ENCODE measurements around the gene FTH1.

DNA sequence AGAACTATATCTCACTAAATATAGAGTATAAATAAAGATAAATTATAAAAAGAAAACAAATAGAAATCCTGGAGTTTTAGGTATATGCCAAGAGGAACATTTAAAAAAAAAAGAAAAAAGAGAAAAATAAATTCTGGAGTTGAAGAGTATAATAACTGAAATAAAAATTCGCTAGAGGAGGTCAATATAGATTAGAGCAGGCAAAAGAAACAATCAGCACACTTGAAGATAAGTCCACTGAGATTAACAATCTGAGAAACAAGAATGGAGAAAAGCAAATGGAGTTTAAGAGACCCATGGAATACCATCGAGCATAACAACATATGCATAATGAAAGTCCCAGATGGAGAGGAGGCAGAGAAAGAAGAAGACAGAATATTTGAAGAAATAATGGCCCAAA, 31.6 kb downstream of the FTH1 start:
- TF ChIP-seq SUZ12 (IDR thresholded peaks at IDR 0.05; ENCODE audit: extremely low read depth, insufficient read depth, insufficient read length): no peak
- no peak for TF ChIP-seq ZNF274 (IDR thresholded peaks at IDR 0.05; ENCODE audit: low read depth, low read length)
- no peak for TF ChIP-seq YY1 (IDR thresholded peaks at IDR 0.05; ENCODE audit: insufficient read depth, insufficient read length)
